OCI-LY3 (cell line): ENCODE measurements around the gene ACVR1.

Experiments used
- EZH2phosphoT487 ChIP-seq: fragments of 200-600 bp; shearing (Covaris generic); IDR thresholded peaks from 2 replicates; pipeline ENCODE4 v1.6.1; 2018; ENCODE audit warnings: antibody characterized with exemption, mixed run types, low read depth
- TF ChIP-seq, protein P1 (sequence below): fragments of 200-600, 300-600 bp; sonication (generic); IDR thresholded peaks from 2 replicates; pipeline ENCODE4 v1.5.1; 2014; ENCODE audit warnings: antibody characterized with exemption, low read length, low read depth

- TF ChIP-seq, protein P1, sequence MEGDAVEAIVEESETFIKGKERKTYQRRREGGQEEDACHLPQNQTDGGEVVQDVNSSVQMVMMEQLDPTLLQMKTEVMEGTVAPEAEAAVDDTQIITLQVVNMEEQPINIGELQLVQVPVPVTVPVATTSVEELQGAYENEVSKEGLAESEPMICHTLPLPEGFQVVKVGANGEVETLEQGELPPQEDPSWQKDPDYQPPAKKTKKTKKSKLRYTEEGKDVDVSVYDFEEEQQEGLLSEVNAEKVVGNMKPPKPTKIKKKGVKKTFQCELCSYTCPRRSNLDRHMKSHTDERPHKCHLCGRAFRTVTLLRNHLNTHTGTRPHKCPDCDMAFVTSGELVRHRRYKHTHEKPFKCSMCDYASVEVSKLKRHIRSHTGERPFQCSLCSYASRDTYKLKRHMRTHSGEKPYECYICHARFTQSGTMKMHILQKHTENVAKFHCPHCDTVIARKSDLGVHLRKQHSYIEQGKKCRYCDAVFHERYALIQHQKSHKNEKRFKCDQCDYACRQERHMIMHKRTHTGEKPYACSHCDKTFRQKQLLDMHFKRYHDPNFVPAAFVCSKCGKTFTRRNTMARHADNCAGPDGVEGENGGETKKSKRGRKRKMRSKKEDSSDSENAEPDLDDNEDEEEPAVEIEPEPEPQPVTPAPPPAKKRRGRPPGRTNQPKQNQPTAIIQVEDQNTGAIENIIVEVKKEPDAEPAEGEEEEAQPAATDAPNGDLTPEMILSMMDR = no peak
- TF ChIP-seq EZH2phosphoT487 = no peak
These were observed 67.7 kb downstream of the ACVR1 start for GRCh38 chr2:157808421-157808820.
